ENCODE data around the gene FAM193A. TPM values are rescaled to one million over a fixed set of nuclear protein-coding genes. Genes with fewer than 3 reads are reported as not detected.

FAM193A gene
- polyA plus RNA-seq, 1 donor (not counting 4 experiments of a cell fraction or from before 2014, with no cell fraction given): 3.6 TPM

GRCh38 chr4:2586502-2586901 lies 50.1 kb downstream of the FAM193A start:
- Histone ChIP-seq H3K4me3 (ENCODE audit: control insufficient read depth in 2 of 3, extremely low read depth in 1 of 3, insufficient read depth in 2 of 3, low read depth in 1 of 3, low read length in 3 of 3) (no peak overlapping the region), H3K9ac (ENCODE audit: control insufficient read depth, extremely low read depth, insufficient read depth, low read length) (no peak overlapping the region), H4K20me1 (ENCODE audit: control insufficient read depth, extremely low read depth, insufficient read depth, low read length) (peaks cover 21% of the 10 kb centered on the region), H3K9me1 (ENCODE audit: control insufficient read depth, extremely low read depth, insufficient read depth, low read length) (peaks cover 10% of the 10 kb centered on the region), H3K27me3 (ENCODE audit: control insufficient read depth, extremely low read depth, insufficient read depth, low read length) (no peaks in the 10 kb centered on the region), H3K36me3 (ENCODE audit: control insufficient read depth in 2 of 2, extremely low read depth in 1 of 2, insufficient read depth in 2 of 2, low read length in 2 of 2) (no peaks in the 10 kb centered on the region), H3K27ac (ENCODE audit: control insufficient read depth, insufficient read depth, low read length) (no peak overlapping the region), H3K4me1 (ENCODE audit: control insufficient read depth, extremely low read depth, insufficient read depth, low read length) (peaks cover 16% of the 10 kb centered on the region), H3K9me3 (ENCODE audit: control insufficient read depth, low read depth, low read length) (no peaks in the 10 kb centered on the region), H3K4me2 (ENCODE audit: control insufficient read depth, extremely low read depth, insufficient read depth, low read depth, low read length) (no peak overlapping the region), H2AFZ (ENCODE audit: control insufficient read depth, low read length) (no peak overlapping the region), H3K79me2 (ENCODE audit: control insufficient read depth, insufficient read depth, low read length) (peaks cover 86% of the 10 kb centered on the region)
- FAIRE-seq (no peak), DNase-seq (ENCODE audit: low read depth, low spot score) (no peak)
- dilution Hi-C loops (cut with MboI; ENCODE audit: extremely low pct_ligation_motif_present, low sequenced_read_pairs): no loop called here
- no peak for TF ChIP-seq CTCF (optimal IDR thresholded peaks at IDR 0.05 in 1 of 3, IDR thresholded peaks at IDR 0.05 in 1 of 3, conservative IDR thresholded peaks at IDR 0.05 in 1 of 3; ENCODE audit: extremely low read depth in 1 of 3, insufficient read depth in 2 of 3, low read length in 3 of 3)
- no peak for TF ChIP-seq EZH2 (IDR thresholded peaks at IDR 0.05; ENCODE audit: low read length)

DNA sequence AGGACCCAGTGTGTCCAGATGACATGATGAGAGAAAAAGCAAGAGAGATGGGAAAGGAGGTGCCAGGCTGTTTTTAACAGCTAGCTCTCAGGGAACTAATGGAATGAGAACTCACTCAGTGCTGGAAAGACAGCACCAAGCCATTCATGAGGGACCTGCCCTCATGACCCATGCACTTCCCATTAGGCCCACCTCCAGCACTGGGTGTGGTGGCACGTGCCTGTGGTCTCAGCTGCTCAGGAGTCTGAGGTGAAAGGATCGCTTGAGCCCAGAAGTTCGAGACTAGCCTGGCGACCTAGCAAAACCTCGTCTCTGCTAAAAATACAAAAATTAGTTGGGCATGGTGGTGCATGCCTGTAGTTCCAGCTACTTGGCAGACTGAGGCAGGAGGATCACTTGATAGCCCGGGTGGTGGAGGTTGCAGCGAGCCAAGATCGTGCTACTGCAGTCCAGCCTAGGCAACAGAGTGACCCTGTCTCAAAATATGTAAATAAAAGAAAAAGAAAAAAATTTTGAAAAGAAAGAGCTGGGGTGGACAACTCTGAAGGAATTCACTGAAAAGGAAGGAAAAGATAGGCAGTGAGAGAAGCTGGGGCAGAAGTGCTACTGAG lies 50.9 kb downstream of the FAM193A start:
- TF ChIP-seq CTCF (optimal IDR thresholded peaks at IDR 0.05 in 1 of 3, IDR thresholded peaks at IDR 0.05 in 1 of 3, conservative IDR thresholded peaks at IDR 0.05 in 1 of 3; ENCODE audit: extremely low read depth in 1 of 3, insufficient read depth in 2 of 3, low read length in 3 of 3) (no peak), EZH2 (IDR thresholded peaks at IDR 0.05; ENCODE audit: low read length) (no peak)
- FAIRE-seq (no peak), DNase-seq (ENCODE audit: low read depth, low spot score) (no peak)
- peaks cover 86% of the 10 kb centered on the region for H3K79me2 ChIP-seq (ENCODE audit: control insufficient read depth, insufficient read depth, low read length)
- H3K9me1 ChIP-seq (ENCODE audit: control insufficient read depth, extremely low read depth, insufficient read depth, low read length): peaks cover 10% of the 10 kb centered on the region
- dilution Hi-C loops (cut with MboI; ENCODE audit: extremely low pct_ligation_motif_present, low sequenced_read_pairs): no loop called here
- no peaks in the 10 kb centered on the region for H3K27me3 ChIP-seq (ENCODE audit: control insufficient read depth, extremely low read depth, insufficient read depth, low read length)
- H3K9ac ChIP-seq (ENCODE audit: control insufficient read depth, extremely low read depth, insufficient read depth, low read length): no peak overlapping the region
- no peak overlapping the region for H3K4me3 ChIP-seq (ENCODE audit: control insufficient read depth in 2 of 3, extremely low read depth in 1 of 3, insufficient read depth in 2 of 3, low read depth in 1 of 3, low read length in 3 of 3)
- H3K27ac ChIP-seq (ENCODE audit: control insufficient read depth, insufficient read depth, low read length): no peak overlapping the region
- no peaks in the 10 kb centered on the region for H3K9me3 ChIP-seq (ENCODE audit: control insufficient read depth, low read depth, low read length)
- no peak overlapping the region for H3K4me2 ChIP-seq (ENCODE audit: control insufficient read depth, extremely low read depth, insufficient read depth, low read depth, low read length)
- H3K36me3 ChIP-seq (ENCODE audit: control insufficient read depth in 2 of 2, extremely low read depth in 1 of 2, insufficient read depth in 2 of 2, low read length in 2 of 2): no peaks in the 10 kb centered on the region
- H2AFZ ChIP-seq (ENCODE audit: control insufficient read depth, low read length): no peak overlapping the region
- peaks cover 19% of the 10 kb centered on the region for H4K20me1 ChIP-seq (ENCODE audit: control insufficient read depth, extremely low read depth, insufficient read depth, low read length)
- peaks cover 16% of the 10 kb centered on the region for H3K4me1 ChIP-seq (ENCODE audit: control insufficient read depth, extremely low read depth, insufficient read depth, low read length)
